Endothelial cell of umbilical vein (primary cell): ENCODE results near the gene RPL13. TPM values are rescaled to one million over a fixed set of nuclear protein-coding genes. Genes with fewer than 3 reads are reported as not detected.

Source experiments
- BruUV-seq: library from RNA; stranded (reverse); fragments of 400-500 nt; replicated peaks from 2 replicates; lab custom pipeline; 2021; lab: Mats Ljungman, UMichigan
- CTCF ChIA-PET: fragments of 300-600, 350-600 bp; sonication (Branson Sonifier 250); formaldehyde crosslinking; loops from one replicate; lab custom pipeline; 2021; ENCODE audit warnings: antibody characterized with exemption, inconsistent platforms; lab: Charles Lee
- POLR2A ChIA-PET: fragments of 300-600, 350-600 bp; sonication (Branson Sonifier 250); formaldehyde crosslinking; loops from one replicate; lab custom pipeline; 2021; ENCODE audit warnings: antibody characterized with exemption, inconsistent platforms; lab: Charles Lee
- DNase-seq: peaks from one replicate; pipeline ENCODE4 v3.0.0-alpha.2; 2011; ENCODE audit warnings: low read depth, low spot score
- FAIRE-seq: peaks from 2 replicates; lab custom pipeline; 2011; peaks lifted over from hg19 to GRCh38; lab: Jason Lieb, UNC
- H2AFZ ChIP-seq: 2 replicates; pipeline ENCODE4 v1.6.0; 2012; ENCODE audit warnings: low read depth, low read length, control low read depth, inconsistent platforms
- H3K27ac ChIP-seq: 2 replicates; pipeline ENCODE4 v1.5.1; 2011; ENCODE audit warnings: low read depth, mild to moderate bottlenecking, control low read depth, low read length, moderate library complexity; ENCODE audit not compliant: insufficient read depth
- H3K27me3 ChIP-seq, 2 experiments: 2 replicates each; pipeline versions ENCODE4 v1.6.0 to v1.6.1; 2011; ENCODE audit warnings: low read length in 2 of 2, mixed read lengths in 1 of 2; ENCODE audit not compliant: control insufficient read depth in 2 of 2, insufficient read depth in 2 of 2
- H3K36me3 ChIP-seq, 2 experiments: 2 replicates in 1 of 2; 3 replicates in 1 of 2; pipeline ENCODE4 v1.5.1; 2011; ENCODE audit warnings: low read length in 2 of 2, mild to moderate bottlenecking in 1 of 2, moderate library complexity in 1 of 2; ENCODE audit not compliant: control insufficient read depth in 2 of 2, insufficient read depth in 2 of 2; ENCODE audit errors: extremely low read depth in 1 of 2
- H3K4me1 ChIP-seq: 3 replicates; pipeline ENCODE4 v1.5.1; 2011; ENCODE audit warnings: mild to moderate bottlenecking, low read length; ENCODE audit not compliant: control insufficient read depth, insufficient read depth; ENCODE audit errors: extremely low read depth
- H3K4me2 ChIP-seq: 2 replicates; pipeline ENCODE4 v1.6.1; 2011; ENCODE audit warnings: low read length, control low read depth, mixed read lengths; ENCODE audit not compliant: insufficient read depth
- H3K4me3 ChIP-seq, 3 experiments: fragments of 200-600 bp in 1 of 3; sonication (generic), shearing (Covaris generic) in 1 of 3; replicated peaks in 1 of 3; 2 replicates each; pipeline ENCODE4 v1.5.1; 2011 to 2016; ENCODE audit warnings: control low read depth in 3 of 3, low read length in 3 of 3, mild to moderate bottlenecking in 2 of 3, inconsistent platforms in 1 of 3, low read depth in 1 of 3, moderate library complexity in 1 of 3; ENCODE audit not compliant: insufficient read depth in 1 of 3
- H3K79me2 ChIP-seq: 2 replicates; pipeline ENCODE4 v1.6.0; 2012; ENCODE audit warnings: low read length, inconsistent platforms; ENCODE audit not compliant: control insufficient read depth, insufficient read depth
- H3K9ac ChIP-seq: replicated peaks from 2 replicates; pipeline ENCODE3; 2011; ENCODE audit warnings: low read length, control low read depth; ENCODE audit not compliant: insufficient read depth; ENCODE audit errors: extremely low read depth
- H3K9me1 ChIP-seq: replicated peaks from 3 replicates; pipeline ENCODE4 v1.6.0; 2011; ENCODE audit warnings: mild to moderate bottlenecking, low read length; ENCODE audit not compliant: control insufficient read depth, insufficient read depth; ENCODE audit errors: extremely low read depth
- H3K9me3 ChIP-seq: replicated peaks from 2 replicates; pipeline ENCODE4 v1.5.1; 2012; ENCODE audit warnings: low read length, inconsistent platforms; ENCODE audit not compliant: control insufficient read depth, insufficient read depth
- H4K20me1 ChIP-seq: replicated peaks from 2 replicates; pipeline ENCODE3; 2011; ENCODE audit warnings: mild to moderate bottlenecking, low read length; ENCODE audit not compliant: control insufficient read depth, insufficient read depth; ENCODE audit errors: extremely low read depth
- EZH2 ChIP-seq: IDR thresholded peaks from 2 replicates; pipeline ENCODE4 v1.6.1; 2012; ENCODE audit warnings: borderline replicate concordance, low read depth, mild to moderate bottlenecking, moderate library complexity, low read length, inconsistent platforms; ENCODE audit not compliant: severe bottlenecking
- FOS ChIP-seq: IDR thresholded peaks from 2 replicates; pipeline ENCODE4 v1.6.1; 2011; ENCODE audit warnings: mild to moderate bottlenecking, low read length, moderate library complexity, borderline replicate concordance; ENCODE audit not compliant: insufficient read depth
- GATA2 ChIP-seq: IDR thresholded peaks from 2 replicates; pipeline ENCODE4 v1.7.0; 2011; ENCODE audit warnings: low read depth, mild to moderate bottlenecking, moderate library complexity, mixed read lengths, low read length; ENCODE audit not compliant: insufficient read length, insufficient read depth
- JUN ChIP-seq: IDR thresholded peaks from 2 replicates; pipeline ENCODE4 v1.6.1; 2011; ENCODE audit warnings: borderline replicate concordance, low read depth; ENCODE audit not compliant: insufficient read length, insufficient read depth
- MAX ChIP-seq: IDR thresholded peaks from 2 replicates; pipeline ENCODE4 v1.6.1; 2011; ENCODE audit not compliant: insufficient read depth, insufficient read length
- MYC ChIP-seq: IDR thresholded peaks from one replicate; pipeline ENCODE4 v1.6.1; 2011; ENCODE audit warnings: mild to moderate bottlenecking, low read depth, low read length
- POLR2A ChIP-seq: IDR thresholded peaks from 2 replicates; pipeline ENCODE4 v1.6.1; 2012; ENCODE audit warnings: low read depth, mild to moderate bottlenecking, control low read depth, low read length
- POLR2AphosphoS5 ChIP-seq: IDR thresholded peaks from 2 replicates; pipeline ENCODE4 v1.6.1; 2012; ENCODE audit warnings: low read depth, mild to moderate bottlenecking, control low read depth, low read length, moderate library complexity; ENCODE audit not compliant: insufficient read depth
- dilution Hi-C: fragments of 300-500 bp; cut with MboI; formaldehyde crosslinking; loops from one replicate; pipeline ENCODE4 v1.15.0; 2019; ENCODE audit warnings: low sequenced_read_pairs; ENCODE audit not compliant: extremely low pct_ligation_motif_present
- intact Hi-C: fragments of 100-400 bp; cut with micrococcal nuclease; formaldehyde crosslinking; loops from one replicate; pipeline ENCODE4 v1.10.0; 2022
- polyA plus RNA-seq, 4 experiments: library from polyadenylated mRNA; depleted of rRNA in 3 of 4; stranded (reverse) in 3 of 4; unstranded in 1 of 4; fragments of >200 nt; gene quantifications; 2 replicates each; pipeline versions ENCODE4 v1.2.1 to v1.2.3, GENCODE V29; 2011 to 2012; ENCODE audit warnings: missing spikeins in 1 of 4
- total RNA-seq: library from RNA; stranded (reverse); gene quantifications from 2 replicates; pipeline ENCODE4 v1.2.3, GENCODE V29; 2021
- TF ChIP-seq, protein P1 (sequence below), 2 donors: IDR thresholded peaks; 1 replicate in 1 of 2; 2 replicates in 1 of 2; pipeline ENCODE4 v1.5.1; 2011; ENCODE audit warnings: low read length in 2 of 2, mild to moderate bottlenecking in 2 of 2, moderate library complexity in 2 of 2, control low read depth in 1 of 2, inconsistent platforms in 1 of 2, low read depth in 1 of 2; ENCODE audit not compliant: insufficient read depth in 1 of 2; ENCODE audit errors: extremely low read depth in 1 of 2

The RPL13 gene
- total and polyA plus RNA-seq, 2 donors (not counting 3 experiments of a cell fraction or from before 2014, with no cell fraction given): 1,463 to 5,670 TPM

- FAIRE-seq: no peak
- CTCF ChIA-PET: interaction anchor here (0.9 to 1.6 kb wide), 3 partner anchors 8 to 67 kb away, joined by 3 to 5 read pairs (median 3); no protein-coding TSS in a partner anchor
Observed at GRCh38 chr16:89547291-89547690, 13.2 kb upstream of the RPL13 start.

More at GRCh38 chr16:89547291-89547690, 13.2 kb upstream of the RPL13 start:
- Histone ChIP-seq H3K4me3 (no peak overlapping the region), H3K4me2 (no peak overlapping the region), H3K27ac (no peak overlapping the region), H4K20me1 (no peaks in the 10 kb centered on the region), H3K9me3 (no peaks in the 10 kb centered on the region), H3K36me3 (peaks cover 2 to 22% of the 10 kb centered on the region in 2 experiments), H3K4me1 (no peaks in the 10 kb centered on the region), H3K9ac (no peak overlapping the region), H3K79me2 (no peaks in the 10 kb centered on the region), H2AFZ (no peak overlapping the region), H3K9me1 (no peaks in the 10 kb centered on the region), H3K27me3 (no peaks in the 10 kb centered on the region)
- intact Hi-C loops (no loop called here), dilution Hi-C loops (no loop called here)
- no peak for TF ChIP-seq MYC
- TF ChIP-seq MAX: no peak
- no peak for TF ChIP-seq POLR2A
- no peak for TF ChIP-seq FOS
- TF ChIP-seq GATA2: no peak
- no peak for TF ChIP-seq POLR2AphosphoS5
- TF ChIP-seq, protein P1, sequence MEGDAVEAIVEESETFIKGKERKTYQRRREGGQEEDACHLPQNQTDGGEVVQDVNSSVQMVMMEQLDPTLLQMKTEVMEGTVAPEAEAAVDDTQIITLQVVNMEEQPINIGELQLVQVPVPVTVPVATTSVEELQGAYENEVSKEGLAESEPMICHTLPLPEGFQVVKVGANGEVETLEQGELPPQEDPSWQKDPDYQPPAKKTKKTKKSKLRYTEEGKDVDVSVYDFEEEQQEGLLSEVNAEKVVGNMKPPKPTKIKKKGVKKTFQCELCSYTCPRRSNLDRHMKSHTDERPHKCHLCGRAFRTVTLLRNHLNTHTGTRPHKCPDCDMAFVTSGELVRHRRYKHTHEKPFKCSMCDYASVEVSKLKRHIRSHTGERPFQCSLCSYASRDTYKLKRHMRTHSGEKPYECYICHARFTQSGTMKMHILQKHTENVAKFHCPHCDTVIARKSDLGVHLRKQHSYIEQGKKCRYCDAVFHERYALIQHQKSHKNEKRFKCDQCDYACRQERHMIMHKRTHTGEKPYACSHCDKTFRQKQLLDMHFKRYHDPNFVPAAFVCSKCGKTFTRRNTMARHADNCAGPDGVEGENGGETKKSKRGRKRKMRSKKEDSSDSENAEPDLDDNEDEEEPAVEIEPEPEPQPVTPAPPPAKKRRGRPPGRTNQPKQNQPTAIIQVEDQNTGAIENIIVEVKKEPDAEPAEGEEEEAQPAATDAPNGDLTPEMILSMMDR (IDR thresholded peaks at IDR 0.05; ENCODE audit: extremely low read depth in 1 of 2, insufficient read depth in 1 of 2, low read depth in 1 of 2, low read length in 2 of 2): no peak
- TF ChIP-seq EZH2: no peak
- no peak for TF ChIP-seq JUN
- BruUV-seq: no TSS peak
- POLR2A ChIA-PET: no interaction called here
- DNase-seq: no peak
